Activated CD8-positive, alpha-beta memory T cell treated with anti-CD3 and anti-CD28 coated beads for 1 hour (primary cell): ENCODE data around the gene PHF2.

Experiments used
- DNase-seq, 2 donors: peaks; one replicate each; pipeline ENCODE4 v3.0.0-alpha.2; 2020; ENCODE audit warnings: low read depth in 1 of 2; ENCODE audit errors: extremely low read depth in 1 of 2

The PHF2 gene

DNA sequence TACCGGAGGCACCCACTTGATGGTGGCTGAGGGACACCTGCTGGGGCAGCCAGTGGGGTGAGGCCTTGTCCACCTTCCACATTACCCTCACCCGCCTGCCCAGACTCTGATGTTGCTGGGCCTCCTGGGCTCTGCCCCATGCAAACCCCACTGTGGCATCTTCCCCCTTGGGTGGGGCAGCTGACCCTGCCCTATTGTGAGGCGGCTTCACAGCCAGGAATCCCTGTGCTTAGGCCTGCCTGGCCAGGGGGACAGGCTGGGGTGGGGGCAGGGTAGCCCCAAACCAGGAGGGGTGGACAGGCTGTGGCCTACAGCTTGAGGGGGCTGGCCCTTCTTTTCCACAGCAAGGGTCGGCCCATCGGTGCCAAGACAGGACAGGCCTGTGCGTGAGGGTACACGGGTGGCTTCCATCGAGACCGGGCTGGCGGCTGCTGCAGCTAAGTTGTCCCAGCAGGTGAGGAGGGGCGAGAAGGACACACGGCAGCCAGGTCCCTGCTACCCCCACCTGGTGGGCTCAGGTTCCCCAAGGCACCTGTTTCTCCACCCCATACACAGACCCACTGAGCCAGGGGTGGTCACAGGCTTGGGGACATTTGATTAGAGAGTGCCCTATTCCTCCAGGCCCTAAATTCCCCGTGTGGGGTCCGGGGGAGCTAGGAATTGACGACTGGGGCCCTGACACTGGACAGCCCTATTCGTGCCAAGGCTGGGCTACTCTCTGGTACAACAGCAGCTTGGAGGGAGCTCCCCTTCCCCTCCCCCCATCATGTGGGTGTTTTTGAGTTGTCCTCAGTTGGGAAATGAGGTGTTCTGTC, 99.2 kb downstream of the PHF2 start:
- no peak for DNase-seq

DNA sequence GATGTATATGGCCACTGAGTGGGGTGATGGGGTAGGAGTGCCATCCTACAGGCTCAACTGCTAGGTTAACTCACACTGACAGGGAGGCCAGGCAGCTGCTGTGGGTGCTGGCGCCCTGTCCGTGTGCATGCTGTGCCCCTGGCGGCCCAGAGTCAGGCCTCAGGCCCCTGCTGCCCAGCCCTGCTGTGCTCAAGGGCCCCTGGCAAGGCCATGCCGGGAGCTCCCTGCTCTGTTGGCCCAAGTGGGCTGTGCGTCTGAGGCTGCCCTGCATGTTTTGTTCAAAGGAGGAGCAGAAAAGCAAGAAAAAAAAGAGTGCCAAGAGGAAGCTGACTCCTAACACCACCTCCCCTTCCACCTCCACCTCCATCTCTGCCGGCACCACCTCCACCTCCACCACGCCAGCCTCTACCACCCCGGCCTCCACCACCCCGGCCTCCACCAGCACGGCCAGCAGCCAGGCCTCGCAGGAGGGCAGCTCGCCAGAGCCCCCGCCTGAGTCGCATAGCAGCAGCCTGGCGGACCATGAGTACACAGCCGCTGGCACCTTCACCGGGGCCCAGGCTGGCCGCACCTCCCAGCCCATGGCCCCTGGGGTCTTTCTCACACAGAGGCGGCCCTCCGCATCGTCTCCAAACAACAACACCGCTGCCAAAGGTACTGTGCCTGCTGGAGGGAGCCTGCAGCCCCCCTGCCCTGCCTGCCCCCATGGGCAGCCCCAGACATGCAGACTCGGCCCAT, 100.1 kb downstream of the PHF2 start:
- no peak for DNase-seq

DNA sequence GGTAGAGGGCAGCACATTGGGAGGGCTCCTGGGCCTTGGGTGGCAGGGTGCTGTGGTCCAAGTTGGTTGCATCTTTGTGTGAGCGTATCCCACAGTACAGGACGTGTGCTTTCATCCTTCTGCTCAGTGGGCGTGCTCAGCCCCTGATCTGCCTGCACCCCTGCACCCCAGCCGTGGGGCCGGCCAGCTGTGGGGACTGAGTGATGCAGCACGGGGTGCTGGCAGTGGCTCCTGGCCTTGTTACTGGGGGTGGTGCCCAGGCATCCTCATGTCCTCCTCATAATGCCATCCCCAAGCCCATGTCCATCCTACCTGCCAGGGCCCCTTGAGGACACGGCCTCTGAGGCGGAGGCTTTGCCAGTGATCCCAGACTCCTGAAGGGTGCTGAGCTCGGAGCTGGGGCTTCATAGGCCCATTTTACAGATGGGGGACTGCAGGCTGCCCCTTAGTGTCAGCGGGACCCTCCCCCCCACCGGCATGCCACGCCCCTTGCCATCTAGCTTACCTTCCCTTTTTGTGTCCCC, 100.7 kb downstream of the PHF2 start:
- DNase-seq = no peak

DNA sequence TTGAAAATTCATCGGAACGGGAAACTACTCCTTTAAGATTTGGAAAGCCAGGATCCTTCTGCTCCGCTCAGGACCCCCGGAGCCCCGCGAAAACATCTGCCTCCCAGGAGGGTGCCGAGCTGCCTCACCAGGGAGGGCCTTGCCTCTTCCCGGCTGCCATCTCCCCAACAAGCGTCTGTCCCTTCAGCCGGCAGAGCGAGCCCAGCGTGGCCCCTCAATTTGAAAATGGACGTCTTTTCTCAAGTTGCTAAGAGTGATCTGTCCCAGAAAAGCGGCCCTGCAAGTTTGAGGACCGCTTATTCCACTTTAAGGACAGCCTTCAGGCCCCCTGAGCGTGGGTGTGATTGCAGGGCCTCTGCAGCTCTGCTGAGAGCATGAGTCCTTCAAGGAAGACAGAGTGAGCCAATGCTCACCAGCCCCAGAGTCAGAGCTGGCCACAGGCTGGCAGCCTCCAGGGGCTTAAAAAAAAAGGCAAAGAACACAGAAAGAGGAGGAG, 101.3 kb downstream of the PHF2 start:
- no peak for DNase-seq

GRCh38 chr9:93678199-93679019, 102.0 kb downstream of the PHF2 start:
- no peak for DNase-seq

GRCh38 chr9:93679536-93680442, 103.4 kb downstream of the PHF2 start:
- DNase-seq = no peak

DNA sequence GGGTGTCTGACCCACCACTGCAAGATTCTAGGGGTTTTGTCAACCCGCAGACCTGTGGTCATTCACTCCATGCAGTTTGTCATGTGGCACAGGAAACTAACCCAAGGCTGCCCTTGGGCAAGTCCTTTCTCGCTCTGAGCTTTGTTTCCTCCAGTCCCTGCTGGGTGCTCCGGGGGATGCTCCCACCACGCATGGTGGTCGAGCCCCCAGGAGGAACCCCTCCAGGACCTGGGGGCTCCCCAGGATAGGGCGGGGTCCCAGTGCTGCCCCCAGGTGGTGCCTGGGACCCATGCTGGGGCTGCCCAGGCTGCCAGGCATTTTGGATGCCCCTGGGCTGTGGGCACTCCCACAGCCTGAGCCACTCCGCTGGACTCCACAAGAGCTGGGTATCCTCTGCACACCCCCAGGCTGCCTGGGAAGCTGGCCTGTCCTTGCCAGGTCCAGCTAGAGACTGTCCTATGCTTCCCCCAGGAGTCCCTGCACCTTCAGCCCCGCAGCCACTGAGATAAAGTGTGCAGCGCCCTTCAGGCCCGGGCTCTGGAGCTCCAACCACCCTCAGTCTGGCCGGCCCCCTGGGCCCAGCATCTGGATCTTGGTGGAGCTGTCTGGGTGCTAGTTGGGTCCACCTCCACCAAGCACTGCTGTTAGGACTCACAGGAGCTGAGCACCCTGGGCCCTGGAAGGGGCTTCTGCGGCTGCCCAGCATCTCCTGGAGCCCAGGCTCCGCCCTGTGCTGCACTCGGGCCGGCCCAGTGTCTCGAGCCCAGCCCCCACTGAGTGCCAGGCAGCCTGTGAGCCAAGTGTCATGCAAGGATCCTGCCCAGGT, 104.3 kb downstream of the PHF2 start:
- no peak for DNase-seq

DNA sequence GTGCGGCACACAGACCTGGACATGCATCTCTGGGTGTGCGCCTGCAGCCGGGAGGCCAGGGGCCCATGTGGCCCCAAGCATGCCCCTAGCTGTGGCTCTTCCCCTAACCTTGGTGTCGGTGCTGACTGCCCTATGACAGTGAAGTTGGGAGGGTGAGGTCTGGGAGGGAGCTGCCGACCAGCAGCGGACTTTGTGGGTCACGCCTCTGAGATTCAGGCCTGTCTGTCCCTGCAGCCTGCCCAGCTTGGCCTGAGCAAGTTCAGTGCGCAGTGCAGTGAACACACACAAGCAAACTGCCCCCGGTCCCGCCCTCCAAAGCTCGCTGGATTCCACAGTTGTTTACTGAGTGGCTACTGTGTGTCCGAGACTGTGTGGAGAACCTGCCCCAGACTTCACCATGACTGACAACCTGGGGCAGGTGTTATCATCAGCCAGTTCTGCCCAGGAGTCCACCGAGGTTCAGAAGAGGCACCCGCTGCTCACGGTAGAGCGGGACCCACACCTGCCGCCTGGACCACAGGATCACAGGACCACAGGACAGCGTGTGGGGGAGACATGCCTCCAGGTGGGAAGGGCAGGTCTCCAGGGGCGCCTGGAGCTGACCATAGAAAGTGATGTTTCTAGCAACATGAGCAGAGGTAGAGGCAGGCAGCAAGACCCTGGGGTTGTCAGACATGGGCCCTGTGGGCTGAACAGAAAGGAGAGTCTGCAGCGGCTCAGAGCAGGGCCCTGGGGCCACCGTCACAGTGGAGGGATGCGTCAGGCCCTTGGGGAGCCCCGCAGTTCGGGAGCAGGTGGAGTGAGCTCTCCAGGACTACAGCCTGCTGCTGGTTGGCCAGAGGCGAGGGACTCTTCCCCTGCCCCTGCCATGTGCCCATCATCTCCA, 105.1 kb downstream of the PHF2 start:
- DNase-seq = no peak

DNA sequence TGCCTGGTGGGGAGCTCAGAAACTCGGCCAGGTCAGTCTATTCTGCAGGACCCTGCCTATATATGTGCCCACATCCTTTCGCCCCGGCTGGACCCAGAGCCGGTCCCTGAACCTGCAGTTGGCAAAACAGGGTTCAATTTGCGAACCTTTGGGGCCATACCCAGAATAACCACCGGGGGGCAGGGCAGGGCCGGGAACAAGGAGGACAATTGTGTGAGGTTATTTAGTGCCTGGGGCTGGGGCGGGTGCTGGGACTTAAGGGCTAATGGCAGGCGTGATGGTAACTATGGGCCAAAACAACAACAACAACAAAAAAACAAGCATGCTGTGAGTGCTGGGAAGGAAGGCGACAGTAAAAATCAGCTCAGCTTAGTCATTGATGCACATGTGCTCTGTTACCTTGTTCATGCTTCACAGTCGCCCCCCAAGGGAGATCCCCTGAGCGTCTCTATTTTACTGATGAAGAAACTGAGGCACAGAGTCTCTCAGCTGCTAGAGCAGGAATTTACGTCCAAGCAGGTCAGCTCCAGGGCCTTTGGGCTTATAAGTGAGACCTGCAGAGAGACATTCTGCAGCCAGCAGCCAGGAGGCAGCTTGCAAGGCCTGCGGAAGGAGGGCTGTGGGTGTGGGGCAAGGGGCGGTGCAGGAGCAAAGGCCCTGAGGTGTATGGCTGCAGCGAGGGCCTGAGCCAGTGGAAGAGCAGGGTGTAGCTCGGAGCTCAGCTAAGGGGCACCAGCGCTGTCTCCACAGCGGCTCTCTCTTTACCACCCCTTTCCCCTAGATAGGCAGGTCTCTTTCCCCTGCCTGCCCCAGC, 106.0 kb downstream of the PHF2 start:
- DNase-seq = peak in 1 of 2 donors; percentile 44

DNA sequence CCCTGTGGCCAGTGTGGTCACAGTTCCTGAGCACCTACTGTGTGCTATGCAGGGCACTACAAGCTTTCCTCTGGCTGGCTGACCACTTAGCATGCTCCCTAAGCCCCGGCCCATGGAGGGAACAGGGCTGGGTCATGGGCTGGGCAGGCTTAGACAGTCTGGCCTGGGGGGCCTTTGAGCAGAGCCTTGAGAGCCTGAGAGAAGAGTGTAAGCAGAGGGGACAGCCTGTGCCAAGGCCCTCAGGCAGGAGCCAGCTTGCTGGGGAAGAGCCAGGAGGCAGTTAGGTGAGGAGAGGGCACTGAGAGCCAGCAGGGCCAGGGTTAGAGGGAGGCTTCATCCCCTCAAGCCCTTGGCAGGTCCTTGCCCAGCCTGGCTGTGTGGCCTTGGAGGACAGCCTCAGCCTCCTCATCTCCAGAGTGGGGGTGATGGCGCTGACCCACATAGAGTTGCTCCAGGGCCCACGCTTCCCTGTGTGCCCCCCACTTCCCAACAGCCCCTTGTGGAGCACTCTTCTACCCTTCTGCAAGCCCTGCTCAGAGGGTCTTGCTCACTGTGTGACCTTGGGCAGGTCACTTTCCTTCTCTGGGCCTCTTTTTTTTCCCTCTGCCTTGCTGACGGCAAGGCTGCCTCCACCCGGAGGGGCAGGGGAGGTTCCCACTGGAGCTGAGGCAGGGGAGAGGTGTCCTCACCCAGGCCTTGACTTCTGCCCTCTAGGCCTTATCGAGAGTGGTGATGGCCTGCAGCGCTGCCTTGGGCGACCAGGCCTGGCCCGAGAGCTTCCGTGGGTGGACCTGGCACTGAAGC, 107.1 kb downstream of the PHF2 start:
- DNase-seq = no peak

GRCh38 chr9:93684161-93684765, 107.9 kb downstream of the PHF2 start:
- DNase-seq = no peak

- no peak for DNase-seq
Observed at GRCh38 chr9:93684806-93685543, 108.6 kb downstream of the PHF2 start.

- no peak for DNase-seq
Observed at GRCh38 chr9:93686127-93686879, 109.9 kb downstream of the PHF2 start.

DNA sequence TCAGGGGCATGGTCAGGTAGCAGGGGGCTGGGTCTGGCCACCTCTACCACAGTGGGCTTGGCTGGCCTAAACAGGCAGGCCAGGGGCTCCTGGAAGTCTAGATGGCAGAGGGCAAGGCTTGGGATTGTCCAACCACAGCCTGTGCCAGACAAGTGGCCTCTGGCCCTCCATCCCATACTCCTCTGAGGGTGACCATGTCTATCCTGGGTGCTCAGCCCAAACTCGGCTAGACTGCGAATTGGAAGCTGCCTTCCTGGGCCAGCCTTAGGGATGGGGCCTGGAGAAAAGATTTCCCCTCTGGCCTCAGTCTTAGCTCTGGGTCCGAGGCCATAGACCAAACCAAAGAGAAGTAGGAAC, 110.5 kb downstream of the PHF2 start:
- DNase-seq = no peak

DNA sequence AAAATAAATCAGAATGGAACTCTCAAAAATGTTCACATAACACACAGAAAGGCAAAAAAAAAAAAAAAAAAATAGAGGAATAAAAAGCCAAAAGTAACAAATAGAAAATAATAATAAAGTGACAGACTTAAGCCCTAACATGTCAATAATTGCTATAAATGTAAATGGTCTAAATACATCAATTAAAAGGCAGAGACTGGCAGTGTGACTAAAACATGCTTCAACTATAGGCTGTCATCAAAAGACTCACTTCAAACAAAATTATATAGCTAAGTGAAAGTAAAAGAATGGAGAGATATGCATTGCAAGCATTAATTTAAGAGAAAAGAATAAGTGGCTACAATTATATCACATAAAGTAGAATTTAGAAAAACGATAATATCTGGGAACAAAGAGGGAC, 114.2 kb downstream of the PHF2 start:
- DNase-seq = no peak
